ENCODE measurements around the gene CLDN16. TPM values are rescaled to one million over a fixed set of nuclear protein-coding genes. Genes with fewer than 3 reads are reported as not detected.

The CLDN16 gene
- total RNA-seq, 3 donors from 2014 or later: 0.29 TPM; not detected in 2

- no peak for DNase-seq (ENCODE audit: low spot score in 2 of 2)
- H3K9me3 ChIP-seq: no peaks in the 10 kb centered on the region
- intact Hi-C loops (cut with DNase I; ENCODE audit: low total_unique reads): no loop called here
- no peak overlapping the region for H3K4me3 ChIP-seq
- TF ChIP-seq POLR2AphosphoS5 (IDR thresholded peaks at IDR 0.05) (no peak), CTCF (IDR thresholded peaks at IDR 0.05) (no peak), POLR2A (IDR thresholded peaks at IDR 0.05) (no peak)
- H3K36me3 ChIP-seq: no peaks in the 10 kb centered on the region
- H3K27ac ChIP-seq: no peak overlapping the region
- no peaks in the 10 kb centered on the region for H3K27me3 ChIP-seq
- no peaks in the 10 kb centered on the region for H3K4me1 ChIP-seq
Observed at GRCh38 chr3:190359813-190360212, 28.1 kb upstream of the CLDN16 start.

GRCh38 chr3:190360228-190360627 lies 27.7 kb upstream of the CLDN16 start:
- Histone ChIP-seq H3K27ac (no peak overlapping the region), H3K9me3 (no peaks in the 10 kb centered on the region), H3K4me1 (no peaks in the 10 kb centered on the region), H3K4me3 (no peak overlapping the region), H3K27me3 (no peaks in the 10 kb centered on the region), H3K36me3 (no peaks in the 10 kb centered on the region)
- TF ChIP-seq POLR2A (IDR thresholded peaks at IDR 0.05) (no peak), POLR2AphosphoS5 (IDR thresholded peaks at IDR 0.05) (no peak), CTCF (IDR thresholded peaks at IDR 0.05) (no peak)
- no peak for DNase-seq (ENCODE audit: low spot score in 2 of 2)
- intact Hi-C loops (cut with DNase I; ENCODE audit: low total_unique reads): no loop called here

GRCh38 chr3:190361791-190362190 lies 26.2 kb upstream of the CLDN16 start:
- DNase-seq (ENCODE audit: low spot score in 2 of 2): no peak
- intact Hi-C loops (cut with DNase I; ENCODE audit: low total_unique reads): no loop called here
- TF ChIP-seq POLR2A (IDR thresholded peaks at IDR 0.05): no peak
- no peak for TF ChIP-seq POLR2AphosphoS5 (IDR thresholded peaks at IDR 0.05)
- TF ChIP-seq CTCF (IDR thresholded peaks at IDR 0.05): no peak
- Histone ChIP-seq H3K36me3 (no peaks in the 10 kb centered on the region), H3K9me3 (no peaks in the 10 kb centered on the region), H3K4me3 (no peak overlapping the region), H3K27ac (no peak overlapping the region), H3K27me3 (no peaks in the 10 kb centered on the region), H3K4me1 (no peaks in the 10 kb centered on the region)

- no peak overlapping the region for H3K4me3 ChIP-seq
- intact Hi-C loops (cut with DNase I; ENCODE audit: low total_unique reads): no loop called here
- TF ChIP-seq CTCF (IDR thresholded peaks at IDR 0.05): no peak
- no peak for TF ChIP-seq POLR2A (IDR thresholded peaks at IDR 0.05)
- no peak for TF ChIP-seq POLR2AphosphoS5 (IDR thresholded peaks at IDR 0.05)
- no peak for DNase-seq (ENCODE audit: low spot score in 2 of 2)
- no peak overlapping the region for H3K27ac ChIP-seq
- no peaks in the 10 kb centered on the region for H3K4me1 ChIP-seq
- H3K36me3 ChIP-seq: no peaks in the 10 kb centered on the region
- no peaks in the 10 kb centered on the region for H3K27me3 ChIP-seq
- no peaks in the 10 kb centered on the region for H3K9me3 ChIP-seq
Observed at GRCh38 chr3:190362258-190362657, 25.7 kb upstream of the CLDN16 start.

GRCh38 chr3:190366133-190366532 lies 21.8 kb upstream of the CLDN16 start:
- H3K4me3 ChIP-seq: no peak overlapping the region
- no peaks in the 10 kb centered on the region for H3K36me3 ChIP-seq
- intact Hi-C loops (cut with DNase I; ENCODE audit: low total_unique reads): no loop called here
- no peaks in the 10 kb centered on the region for H3K9me3 ChIP-seq
- H3K4me1 ChIP-seq: no peaks in the 10 kb centered on the region
- TF ChIP-seq POLR2A (IDR thresholded peaks at IDR 0.05) (no peak), CTCF (IDR thresholded peaks at IDR 0.05) (no peak), POLR2AphosphoS5 (IDR thresholded peaks at IDR 0.05) (no peak)
- DNase-seq (ENCODE audit: low spot score in 2 of 2): no peak
- H3K27me3 ChIP-seq: no peaks in the 10 kb centered on the region
- H3K27ac ChIP-seq: no peak overlapping the region

All from breast epithelium (tissue), 4 donors.